ENCODE measurements around the gene MCF2L.

- TF ChIP-seq, protein P1, sequence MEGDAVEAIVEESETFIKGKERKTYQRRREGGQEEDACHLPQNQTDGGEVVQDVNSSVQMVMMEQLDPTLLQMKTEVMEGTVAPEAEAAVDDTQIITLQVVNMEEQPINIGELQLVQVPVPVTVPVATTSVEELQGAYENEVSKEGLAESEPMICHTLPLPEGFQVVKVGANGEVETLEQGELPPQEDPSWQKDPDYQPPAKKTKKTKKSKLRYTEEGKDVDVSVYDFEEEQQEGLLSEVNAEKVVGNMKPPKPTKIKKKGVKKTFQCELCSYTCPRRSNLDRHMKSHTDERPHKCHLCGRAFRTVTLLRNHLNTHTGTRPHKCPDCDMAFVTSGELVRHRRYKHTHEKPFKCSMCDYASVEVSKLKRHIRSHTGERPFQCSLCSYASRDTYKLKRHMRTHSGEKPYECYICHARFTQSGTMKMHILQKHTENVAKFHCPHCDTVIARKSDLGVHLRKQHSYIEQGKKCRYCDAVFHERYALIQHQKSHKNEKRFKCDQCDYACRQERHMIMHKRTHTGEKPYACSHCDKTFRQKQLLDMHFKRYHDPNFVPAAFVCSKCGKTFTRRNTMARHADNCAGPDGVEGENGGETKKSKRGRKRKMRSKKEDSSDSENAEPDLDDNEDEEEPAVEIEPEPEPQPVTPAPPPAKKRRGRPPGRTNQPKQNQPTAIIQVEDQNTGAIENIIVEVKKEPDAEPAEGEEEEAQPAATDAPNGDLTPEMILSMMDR (IDR thresholded peaks at IDR 0.05; ENCODE audit: insufficient read depth, low read length), result no peak
- TF ChIP-seq POLR2AphosphoS5 (IDR thresholded peaks at IDR 0.05; ENCODE audit: low read depth), result no peak
Measured at GRCh38 chr13:112959701-112960542, 9.1 kb upstream of the MCF2L start.

All from HL-60 (cell line).